B cell (primary cell): ENCODE results near the gene CNGB1. TPM values are rescaled to one million over a fixed set of nuclear protein-coding genes. Genes with fewer than 3 reads are reported as not detected.

Experiments used
- ATAC-seq: fragments of 200-7000 bp; cut with Tn5 transposase; one replicate; pipeline ENCODE4 v1.10.0; 2021; ENCODE audit warnings: low read depth, mild to moderate bottlenecking, moderate number of reproducible peaks, moderate library complexity
- CTCF ChIA-PET: fragments of 350-600 bp; sonication (Branson Sonifier 250); formaldehyde crosslinking; loops from one replicate; lab custom pipeline; 2021; ENCODE audit warnings: antibody characterized with exemption, inconsistent platforms; lab: Charles Lee
- POLR2A ChIA-PET: fragments of 350-600 bp; sonication (Branson Sonifier 250); formaldehyde crosslinking; loops from one replicate; lab custom pipeline; 2021; ENCODE audit warnings: antibody characterized with exemption; lab: Charles Lee
- DNase-seq: peaks from one replicate; pipeline ENCODE4 v3.0.0; 2013
- H2AFZ ChIP-seq: 2 replicates; pipeline ENCODE4 v1.6.1; 2012; ENCODE audit warnings: mild to moderate bottlenecking, low read depth, low read length; ENCODE audit not compliant: insufficient read depth, poor library complexity, severe bottlenecking
- H3K27ac ChIP-seq, 2 donors: 1 replicate in 1 of 2; 2 replicates in 1 of 2; pipeline ENCODE4 v1.5.1; 2012 to 2013; ENCODE audit warnings: low read length in 2 of 2, mild to moderate bottlenecking in 2 of 2, moderate library complexity in 1 of 2
- H3K27me3 ChIP-seq, 4 experiments: fragments of 200-600 bp in 1 of 4; sonication (generic) in 1 of 4; replicated peaks in 1 of 4; 1 replicate in 2 of 4; 2 replicates in 2 of 4; pipeline versions ENCODE4 v1.6.1 to v1.7.0; 2013 to 2016; ENCODE audit warnings: low read length in 3 of 4, mild to moderate bottlenecking in 2 of 4, mixed read lengths in 1 of 4, moderate library complexity in 1 of 4; ENCODE audit not compliant: insufficient read depth in 4 of 4, control insufficient read depth in 3 of 4; ENCODE audit errors: control extremely low read depth in 1 of 4
- H3K36me3 ChIP-seq, 2 experiments: replicated peaks in 1 of 2; 1 replicate in 1 of 2; 2 replicates in 1 of 2; pipeline versions ENCODE4 v1.6.1 to v1.7.1; 2013; ENCODE audit warnings: low read length in 1 of 2; ENCODE audit not compliant: insufficient read depth in 2 of 2, control insufficient read depth in 1 of 2; ENCODE audit errors: control extremely low read depth in 1 of 2, extremely low read depth in 1 of 2
- H3K4me1 ChIP-seq, 2 donors: fragments of 200-600 bp in 1 of 2; sonication (generic) in 1 of 2; 1 replicate in 1 of 2; 2 replicates in 1 of 2; pipeline versions ENCODE4 v1.5.1 to v1.6.1; 2013 to 2017; ENCODE audit warnings: low read length in 2 of 2; ENCODE audit not compliant: control insufficient read depth in 2 of 2, insufficient read depth in 2 of 2
- H3K4me2 ChIP-seq: replicated peaks from 2 replicates; pipeline ENCODE3; 2012; ENCODE audit warnings: mild to moderate bottlenecking, low read depth, low read length; ENCODE audit not compliant: poor library complexity, severe bottlenecking
- H3K4me3 ChIP-seq, 5 experiments: fragments of 200-600 bp in 1 of 5; sonication (generic) in 1 of 5; 1 replicate in 3 of 5; 2 replicates in 2 of 5; pipeline versions ENCODE4 v1.5.1 to v1.7.0; 2011 to 2016; ENCODE audit warnings: low read length in 4 of 5, mild to moderate bottlenecking in 4 of 5, low read depth in 2 of 5, control low read depth in 1 of 5, moderate library complexity in 1 of 5; ENCODE audit not compliant: insufficient read depth in 1 of 5; ENCODE audit errors: control extremely low read depth in 1 of 5, extremely low read depth in 1 of 5
- H3K79me2 ChIP-seq: fragments of 200-600 bp; sonication (generic); one replicate; pipeline ENCODE4 v1.6.0; 2016; ENCODE audit warnings: low read length; ENCODE audit not compliant: control insufficient read depth, insufficient read depth
- H3K9ac ChIP-seq: fragments of 200-600 bp; sonication (generic); 2 replicates; pipeline ENCODE4 v1.6.1; 2017; ENCODE audit warnings: mild to moderate bottlenecking, low read length, moderate library complexity
- H3K9me3 ChIP-seq, 3 donors: one replicate each; pipeline versions ENCODE4 v1.6.1 to v1.7.1; 2013; ENCODE audit warnings: low read length in 2 of 3; ENCODE audit not compliant: control insufficient read depth in 2 of 3, insufficient read depth in 1 of 3; ENCODE audit errors: control extremely low read depth in 1 of 3
- H4K20me1 ChIP-seq: 2 replicates; pipeline ENCODE4 v1.6.0; 2012; ENCODE audit warnings: mild to moderate bottlenecking, low read length; ENCODE audit not compliant: insufficient read depth, control insufficient read depth, poor library complexity, severe bottlenecking
- H3K27ac Mint-ChIP-seq: one replicate; pipeline ENCODE4 v1.8.0; 2021; ENCODE audit warnings: mixed read lengths
- H3K27me3 Mint-ChIP-seq: one replicate; pipeline ENCODE4 v1.8.0; 2021; ENCODE audit warnings: mixed read lengths
- H3K4me1 Mint-ChIP-seq: one replicate; pipeline ENCODE4 v1.8.0; 2021; ENCODE audit warnings: mixed read lengths
- H3K4me3 Mint-ChIP-seq: one replicate; pipeline ENCODE4 v1.8.0; 2021; ENCODE audit warnings: mixed read lengths
- H3K9me3 Mint-ChIP-seq: one replicate; pipeline ENCODE4 v1.8.0; 2022; ENCODE audit warnings: mixed read lengths; ENCODE audit not compliant: insufficient read depth
- CTCF ChIP-seq: fragments of 200-600 bp; IDR thresholded peaks from one replicate; pipeline ENCODE4 v1.8.0; 2022; ENCODE audit warnings: antibody characterized with exemption, mild to moderate bottlenecking
- EZH2 ChIP-seq: IDR thresholded peaks from 2 replicates; pipeline ENCODE4 v1.6.1; 2012; ENCODE audit warnings: borderline replicate concordance, low read depth, mild to moderate bottlenecking, moderate library complexity, low read length; ENCODE audit not compliant: insufficient read depth, poor library complexity, severe bottlenecking
- WGBS: methylation state at CpG from one replicate; pipeline ENCODE4 v1.1.5; 2013; ENCODE audit warnings: missing lambda C conversion rate; ENCODE audit not compliant: insufficient coverage; 5-methylcytosine and 5-hydroxymethylcytosine counted together
- intact Hi-C: fragments of 100-400 bp; cut with micrococcal nuclease; formaldehyde crosslinking; loops from one replicate; pipeline ENCODE4 v1.10.0; 2022
- polyA plus RNA-seq: library from polyadenylated mRNA; depleted of rRNA; stranded (reverse); fragments of >200 nt; gene quantifications from 2 replicates; pipeline ENCODE4 v1.2.3, GENCODE V29; 2012
- total RNA-seq, 2 donors: library from RNA; stranded (reverse); fragments of 120-200 nt in 1 of 2; gene quantifications; 1 replicate in 1 of 2; 2 replicates in 1 of 2; pipeline versions ENCODE4 v1.2.3 to v1.2.4, GENCODE V29; 2013 to 2022

The CNGB1 gene
- total and polyA plus RNA-seq, 2 donors (not counting 1 experiment from before 2014, with no cell fraction given) = not detected

GRCh38 chr16:57997176-57997527 lies 26.2 kb upstream of the CNGB1 start:
- peaks cover 23% of the 10 kb centered on the region for H3K79me2 ChIP-seq
- CTCF ChIA-PET = no interaction called here
- intact Hi-C loops = no loop called here

More at GRCh38 chr16:57997176-57997527, 26.2 kb upstream of the CNGB1 start:
- ATAC-seq (no peak), DNase-seq (no peak)
- Histone ChIP-seq H3K4me2 (no peak overlapping the region), H3K4me1 (peaks cover 22 to 34% of the 10 kb centered on the region in 2 donors), H2AFZ (no peak overlapping the region), H3K27me3 (no peaks in the 10 kb centered on the region), H4K20me1 (peaks cover 41% of the 10 kb centered on the region), H3K27ac (no peak overlapping the region), H3K4me3 (no peak overlapping the region), H3K9me3 (no peaks in the 10 kb centered on the region), H3K36me3 (peaks cover 0 to 23% of the 10 kb centered on the region in 2 experiments), H3K9ac (no peak overlapping the region)
- POLR2A ChIA-PET = no interaction called here
- 97% methylated on average over 35 of the region's 35 CpGs for WGBS
- Mint-ChIP-seq H3K9me3 (no peaks in the 10 kb centered on the region), H3K4me1 (peaks cover 30% of the 10 kb centered on the region), H3K27ac (no peak overlapping the region), H3K4me3 (no peak overlapping the region), H3K27me3 (no peaks in the 10 kb centered on the region)
- TF ChIP-seq CTCF (no peak), EZH2 (no peak)
